ENCODE measurements around the gene SPOP. TPM values are rescaled to one million over a fixed set of nuclear protein-coding genes. Genes with fewer than 3 reads are reported as not detected.

The SPOP gene
- total RNA-seq, 8 experiments from 2014 or later = 39.4 to 61.7 (median 45.4) TPM

DNA sequence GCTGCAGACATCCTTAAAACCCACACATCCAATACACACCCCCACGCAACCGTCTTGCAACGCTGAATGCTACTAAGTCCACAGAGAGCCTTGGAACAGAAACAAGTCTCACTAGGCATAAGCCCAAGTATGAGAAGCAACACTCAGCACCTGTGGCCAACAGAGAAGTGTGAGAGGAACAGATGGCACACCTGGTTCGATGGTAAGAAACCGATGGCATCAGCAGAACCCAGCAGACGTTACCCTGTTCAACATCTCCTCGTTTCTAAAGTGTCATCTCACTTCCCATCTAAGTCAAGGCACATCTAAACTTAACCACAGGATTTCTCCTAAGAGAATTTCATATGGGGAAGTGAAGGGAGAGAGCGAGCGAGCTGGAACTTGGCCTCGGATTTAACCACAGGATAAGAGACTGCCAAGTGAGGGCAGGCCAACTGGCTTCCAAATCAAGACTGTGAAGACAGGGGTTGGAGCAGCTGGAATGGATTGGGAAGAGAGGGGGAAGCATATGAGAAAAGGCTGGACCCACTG, 61.2 kb downstream of the SPOP start:
- in situ Hi-C loops (cut with MboI; ENCODE audit: low pct_unique_long_range_greater_than_20kb in 2 of 9, low sequenced_read_pairs in 9 of 9, unreplicated experiment in 9 of 9) = no loop called here
- ATAC-seq (replicated peaks in 6 of 8) = no peak

DNA sequence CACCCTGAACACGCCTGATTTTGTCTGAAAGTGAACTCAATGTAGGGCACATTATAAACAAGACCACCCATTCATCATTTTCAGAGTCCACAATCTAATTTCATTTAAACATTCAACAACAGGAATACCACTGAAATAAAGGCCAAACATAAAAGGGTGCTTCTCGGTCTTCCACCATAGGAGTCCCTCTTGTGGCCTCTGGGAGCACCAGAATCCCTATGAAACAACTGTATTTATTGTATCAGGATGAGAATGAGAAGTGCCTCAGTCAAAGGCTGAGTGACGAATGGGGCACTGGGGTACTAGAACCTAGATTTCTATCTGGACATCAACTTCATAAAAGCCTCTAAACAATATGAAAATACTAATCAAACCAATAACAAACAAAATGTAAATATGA, 61.8 kb downstream of the SPOP start:
- no peaks in the 10 kb centered on the region for H3K4me1 ChIP-seq (replicated peaks in 1 of 2)
- no peak overlapping the region for H3K4me3 ChIP-seq
- no peak for ATAC-seq (replicated peaks in 6 of 8)
- H3K27ac ChIP-seq = no peak overlapping the region
- 33 to 100% (median 76%) methylated on average over 1 to 3 of the region's 3 CpGs; no CpG with 5 or more reads in 1 of the 10 experiments for WGBS, 10 experiments
- in situ Hi-C loops (cut with MboI; ENCODE audit: low pct_unique_long_range_greater_than_20kb in 2 of 9, low sequenced_read_pairs in 9 of 9, unreplicated experiment in 9 of 9) = no loop called here

More for the DNA sequence above, 61.2 kb downstream of the SPOP start:
- H3K4me3 ChIP-seq = no peak overlapping the region
- H3K4me1 ChIP-seq (replicated peaks in 1 of 2) = no peaks in the 10 kb centered on the region
- 34 to 100% (median 90%) methylated on average over 3 to 9 of the region's 10 CpGs; no CpG with 5 or more reads in 2 of the 10 experiments for WGBS, 10 experiments
- H3K27ac ChIP-seq = no peak overlapping the region

DNA sequence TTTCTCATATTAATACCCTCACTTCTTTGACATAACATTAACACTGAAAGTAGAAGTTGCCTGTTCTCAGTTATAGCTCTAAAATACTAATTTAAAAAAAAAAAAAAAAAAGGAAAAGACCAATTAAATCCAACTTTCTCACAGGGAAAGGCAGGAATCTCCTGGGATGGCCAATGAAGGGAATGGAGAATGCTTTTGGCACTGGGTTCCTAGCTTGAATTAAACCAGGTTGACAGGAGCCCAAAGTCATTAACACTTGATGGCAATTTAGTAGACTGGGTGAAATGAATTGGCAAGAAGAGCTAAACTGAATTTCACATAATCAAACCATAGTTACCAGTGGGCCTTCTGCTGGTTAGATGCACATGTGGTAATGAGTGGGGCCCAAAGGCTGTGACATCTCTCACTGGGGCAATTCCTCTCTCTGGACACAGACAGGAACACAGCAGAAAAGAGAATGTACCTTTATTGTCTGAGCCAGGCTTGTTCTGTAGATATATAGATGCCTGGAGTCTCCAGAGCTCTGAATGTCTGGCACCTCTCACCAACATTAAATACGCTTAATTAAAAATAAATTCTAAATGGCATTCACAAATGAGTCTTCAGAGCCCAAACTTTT, 64.6 kb downstream of the SPOP start:
- no peaks in the 10 kb centered on the region for H3K4me1 ChIP-seq (replicated peaks in 1 of 2)
- no peak overlapping the region for H3K27ac ChIP-seq
- no peak for ATAC-seq (replicated peaks in 6 of 8)
- no peak overlapping the region for H3K4me3 ChIP-seq
- in situ Hi-C loops (cut with MboI; ENCODE audit: low pct_unique_long_range_greater_than_20kb in 2 of 9, low sequenced_read_pairs in 9 of 9, unreplicated experiment in 9 of 9) = no loop called here
- 100% methylated on average over 1 of the region's 1 CpG; no CpG with 5 or more reads in 5 of the 10 experiments for WGBS, 10 experiments

DNA sequence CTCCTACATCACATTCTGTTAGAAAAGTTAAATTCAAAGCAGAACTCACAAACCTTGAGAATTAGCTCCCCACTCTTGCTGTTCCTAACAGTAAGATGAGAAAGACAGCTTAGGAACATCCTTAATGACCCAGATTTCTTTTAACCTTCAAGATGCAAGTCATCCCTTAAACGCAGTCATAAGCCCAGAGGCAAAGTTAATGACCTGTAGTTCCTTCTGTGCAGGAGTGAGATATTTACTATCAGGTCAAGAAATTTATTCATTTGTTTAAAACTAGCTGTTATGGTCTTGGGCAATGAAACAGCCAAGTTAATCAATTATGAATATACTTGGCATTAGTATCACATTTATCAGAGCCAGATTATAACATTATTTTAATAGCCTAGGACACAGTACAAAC, 65.2 kb downstream of the SPOP start:
- ATAC-seq (replicated peaks in 6 of 8) = no peak
- H3K4me3 ChIP-seq = no peak overlapping the region
- no peak overlapping the region for H3K27ac ChIP-seq
- in situ Hi-C loops (cut with MboI; ENCODE audit: low pct_unique_long_range_greater_than_20kb in 2 of 9, low sequenced_read_pairs in 9 of 9, unreplicated experiment in 9 of 9) = no loop called here
- WGBS, 10 experiments = 0 to 100% (median 90%) methylated on average over 1 of the region's 1 CpG; no CpG with 5 or more reads in 2 of the 10 experiments
- no peaks in the 10 kb centered on the region for H3K4me1 ChIP-seq (replicated peaks in 1 of 2)

DNA sequence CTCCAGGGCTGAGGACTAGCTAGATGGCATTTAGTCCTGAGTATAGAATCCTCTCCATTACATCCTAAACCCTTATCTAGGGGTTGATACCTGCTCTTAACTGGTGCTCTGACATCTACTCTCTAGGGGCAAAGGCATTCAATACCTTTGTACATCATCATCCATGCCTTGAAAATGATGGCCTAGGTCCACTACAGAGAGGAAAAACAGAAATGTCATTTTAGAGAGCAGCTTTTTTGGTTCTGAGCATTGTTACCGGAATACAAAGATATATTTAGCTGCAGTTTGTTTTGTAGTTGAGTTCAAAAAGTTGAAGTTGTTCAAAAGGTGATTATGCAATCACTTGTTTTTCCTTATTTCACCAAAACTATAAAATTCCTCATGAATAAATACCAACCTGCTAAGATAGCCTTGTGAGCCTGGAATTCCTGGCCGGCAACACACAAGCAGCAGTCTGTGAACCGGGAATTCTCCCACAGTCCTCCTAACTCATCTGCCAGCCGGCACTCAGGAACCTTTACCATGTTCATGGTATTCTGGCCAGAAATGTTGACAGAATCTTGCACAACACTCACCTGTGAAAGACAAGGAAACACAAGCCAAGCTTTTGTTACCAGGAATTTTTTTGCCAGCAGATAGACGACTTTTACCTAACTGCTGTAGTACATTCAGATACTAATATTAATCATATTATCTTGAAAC, 66.9 kb downstream of the SPOP start:
- H3K27ac ChIP-seq = no peak overlapping the region
- WGBS, 10 experiments = 81 to 100% (median 94%) methylated on average over 1 to 5 of the region's 5 CpGs
- no peak overlapping the region for H3K4me3 ChIP-seq
- in situ Hi-C loops (cut with MboI; ENCODE audit: low pct_unique_long_range_greater_than_20kb in 2 of 9, low sequenced_read_pairs in 9 of 9, unreplicated experiment in 9 of 9) = no loop called here
- no peak for ATAC-seq (replicated peaks in 6 of 8)
- H3K4me1 ChIP-seq (replicated peaks in 1 of 2) = no peaks in the 10 kb centered on the region

DNA sequence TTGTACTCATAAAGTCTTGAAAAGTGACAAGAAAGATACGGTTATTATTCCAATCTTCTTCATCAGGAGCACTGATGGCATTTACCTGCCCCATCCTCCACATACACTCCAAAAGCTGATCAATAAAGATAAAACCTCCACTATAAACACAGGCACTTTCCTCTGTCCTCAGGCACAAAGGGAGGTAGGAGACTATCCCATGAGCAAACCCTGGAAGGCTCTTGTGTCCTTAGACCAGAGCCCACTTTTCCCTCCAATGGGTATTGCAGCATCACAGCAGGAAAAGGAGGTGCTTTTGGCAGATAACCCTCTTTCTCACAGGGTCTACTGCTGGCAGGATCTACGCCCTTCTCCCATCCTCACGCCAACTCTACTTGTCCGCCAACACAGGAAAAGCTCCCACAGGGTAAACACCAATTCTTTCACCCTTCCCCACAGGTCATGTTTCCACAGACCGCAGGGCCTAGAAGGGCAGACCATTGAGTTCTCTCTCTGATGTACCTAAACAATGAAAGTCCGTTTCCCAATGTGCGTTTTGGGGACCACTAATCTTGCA, 73.5 kb downstream of the SPOP start:
- in situ Hi-C loops (cut with MboI; ENCODE audit: low pct_unique_long_range_greater_than_20kb in 2 of 9, low sequenced_read_pairs in 9 of 9, unreplicated experiment in 9 of 9) = no loop called here
- Histone ChIP-seq H3K4me1 (replicated peaks in 1 of 2) (no peaks in the 10 kb centered on the region), H3K27ac (no peak overlapping the region), H3K4me3 (no peak overlapping the region)
- 84 to 100% (median 94%) methylated on average over 1 to 7 of the region's 7 CpGs for WGBS, 10 experiments
- ATAC-seq (replicated peaks in 6 of 8) = no peak

DNA sequence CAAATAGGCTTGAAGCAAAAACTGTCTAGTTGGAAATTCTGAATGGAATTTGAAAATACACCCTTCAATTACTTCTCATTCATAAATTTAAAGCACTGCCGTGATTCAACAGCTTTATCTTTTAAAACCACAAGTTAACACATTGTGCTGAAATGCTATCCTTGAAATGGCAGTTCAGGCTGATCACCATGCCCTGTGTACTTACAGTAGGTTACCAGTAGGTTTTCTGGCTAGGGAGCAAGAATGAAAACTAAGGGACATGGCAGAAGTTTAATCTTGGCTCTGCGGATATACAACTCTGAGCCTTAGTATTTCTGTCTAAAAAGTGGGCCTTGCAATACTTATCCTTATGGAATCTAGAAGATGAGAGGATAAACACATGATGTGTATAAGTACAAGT, 74.2 kb downstream of the SPOP start:
- 40 to 100% (median 93%) methylated on average over 1 to 2 of the region's 2 CpGs; no CpG with 5 or more reads in 1 of the 10 experiments for WGBS, 10 experiments
- no peak overlapping the region for H3K4me3 ChIP-seq
- H3K4me1 ChIP-seq (replicated peaks in 1 of 2) = no peaks in the 10 kb centered on the region
- no peak overlapping the region for H3K27ac ChIP-seq
- peak in 1 of 8 experiments; percentile 17 for ATAC-seq (replicated peaks in 6 of 8)
- in situ Hi-C loops (cut with MboI; ENCODE audit: low pct_unique_long_range_greater_than_20kb in 2 of 9, low sequenced_read_pairs in 9 of 9, unreplicated experiment in 9 of 9) = no loop called here

DNA sequence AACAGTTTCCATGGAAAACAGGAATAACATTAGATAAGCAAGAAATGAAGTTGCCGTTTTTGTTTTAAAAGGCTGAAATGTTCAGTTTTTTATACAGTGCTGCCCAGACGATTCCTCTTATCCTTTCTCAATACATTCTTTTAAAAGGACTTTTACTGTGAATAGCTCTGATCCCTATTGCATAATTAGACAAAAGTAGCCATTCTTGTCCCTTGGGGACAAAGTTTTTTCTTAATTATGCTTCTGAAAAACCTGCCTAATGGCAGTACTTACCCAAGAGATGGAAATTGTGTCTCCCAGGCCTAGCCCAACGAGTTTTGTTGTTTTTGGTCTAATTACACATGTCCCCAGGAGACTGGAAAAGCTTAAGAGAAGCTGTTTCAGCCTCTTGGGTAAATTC, 74.7 kb downstream of the SPOP start:
- Histone ChIP-seq H3K4me1 (replicated peaks in 1 of 2) (no peaks in the 10 kb centered on the region), H3K27ac (no peak overlapping the region), H3K4me3 (no peak overlapping the region)
- ATAC-seq (replicated peaks in 6 of 8) = no peak
- 14 to 100% (median 60%) methylated on average over 1 to 3 of the region's 3 CpGs; no CpG with 5 or more reads in 1 of the 10 experiments for WGBS, 10 experiments
- in situ Hi-C loops (cut with MboI; ENCODE audit: low pct_unique_long_range_greater_than_20kb in 2 of 9, low sequenced_read_pairs in 9 of 9, unreplicated experiment in 9 of 9) = no loop called here

DNA sequence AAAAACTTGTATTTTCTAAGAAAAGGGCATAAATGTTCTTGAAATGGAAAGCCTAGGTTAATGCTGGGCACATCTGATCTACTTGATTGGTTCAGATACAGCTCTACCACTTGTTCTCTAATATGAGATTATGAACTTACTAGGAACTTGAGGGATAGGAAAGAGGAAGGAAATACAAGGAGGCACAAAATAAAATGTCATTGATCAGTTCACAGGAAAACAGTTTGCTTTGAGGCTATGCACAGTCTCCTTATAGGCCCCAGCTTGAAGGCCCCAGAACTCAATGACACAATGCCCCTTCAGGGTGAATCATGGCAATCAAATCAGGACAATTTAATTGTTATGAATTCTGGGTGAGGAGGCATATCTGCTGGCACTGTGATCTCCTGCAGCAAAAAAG, 75.1 kb downstream of the SPOP start:
- in situ Hi-C loops (cut with MboI; ENCODE audit: low pct_unique_long_range_greater_than_20kb in 2 of 9, low sequenced_read_pairs in 9 of 9, unreplicated experiment in 9 of 9) = no loop called here
- Histone ChIP-seq H3K27ac (no peak overlapping the region), H3K4me1 (replicated peaks in 1 of 2) (no peaks in the 10 kb centered on the region), H3K4me3 (no peak overlapping the region)
- no peak for ATAC-seq (replicated peaks in 6 of 8)

DNA sequence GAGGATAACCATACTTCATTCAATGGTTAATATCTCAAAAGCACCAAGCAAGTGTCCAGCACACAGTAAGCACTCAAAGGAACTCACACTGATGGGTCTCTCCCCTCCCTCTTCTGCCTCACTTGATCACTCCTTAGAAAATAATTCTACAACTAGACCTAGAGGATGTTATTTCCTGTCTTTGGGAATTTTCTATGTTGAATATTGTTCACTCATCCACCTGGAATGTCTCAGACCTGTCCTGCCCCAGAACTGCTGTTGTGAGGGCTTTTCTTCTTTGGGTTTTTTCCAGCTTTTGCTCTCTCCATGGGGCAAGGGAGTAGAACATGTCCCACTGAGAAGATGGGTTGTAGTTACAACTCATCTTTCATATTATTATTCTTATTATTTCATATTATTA, 76.9 kb downstream of the SPOP start:
- Histone ChIP-seq H3K4me3 (no peak overlapping the region), H3K4me1 (replicated peaks in 1 of 2) (no peaks in the 10 kb centered on the region), H3K27ac (no peak overlapping the region)
- in situ Hi-C loops (cut with MboI; ENCODE audit: low pct_unique_long_range_greater_than_20kb in 2 of 9, low sequenced_read_pairs in 9 of 9, unreplicated experiment in 9 of 9) = no loop called here
- no peak for ATAC-seq (replicated peaks in 6 of 8)

DNA sequence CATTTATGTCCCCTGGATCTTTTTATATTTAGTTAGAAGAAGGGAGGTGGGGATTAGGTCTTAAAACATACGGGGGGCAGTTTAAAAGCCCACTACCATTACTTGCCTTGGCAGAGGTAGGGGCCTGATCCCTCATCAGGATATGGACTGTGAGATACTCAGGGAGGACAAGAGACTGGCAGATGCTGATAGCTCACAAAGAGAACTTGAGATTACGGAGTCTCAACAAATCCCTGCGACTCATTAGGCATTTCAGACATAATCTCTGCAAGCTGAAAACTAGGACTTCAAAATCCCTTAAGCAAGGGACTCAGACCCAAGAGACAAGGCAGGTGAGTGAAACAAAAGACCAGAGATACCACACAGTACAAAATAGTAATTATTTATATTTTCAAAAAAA, 79.0 kb downstream of the SPOP start:
- Histone ChIP-seq H3K4me1 (replicated peaks in 1 of 2) (no peaks in the 10 kb centered on the region), H3K4me3 (no peak overlapping the region), H3K27ac (no peak overlapping the region)
- no peak for ATAC-seq (replicated peaks in 6 of 8)
- in situ Hi-C loops (cut with MboI; ENCODE audit: low pct_unique_long_range_greater_than_20kb in 2 of 9, low sequenced_read_pairs in 9 of 9, unreplicated experiment in 9 of 9) = no loop called here
- 86 to 100% (median 100%) methylated on average over 1 to 3 of the region's 3 CpGs; no CpG with 5 or more reads in 3 of the 10 experiments for WGBS, 10 experiments

DNA sequence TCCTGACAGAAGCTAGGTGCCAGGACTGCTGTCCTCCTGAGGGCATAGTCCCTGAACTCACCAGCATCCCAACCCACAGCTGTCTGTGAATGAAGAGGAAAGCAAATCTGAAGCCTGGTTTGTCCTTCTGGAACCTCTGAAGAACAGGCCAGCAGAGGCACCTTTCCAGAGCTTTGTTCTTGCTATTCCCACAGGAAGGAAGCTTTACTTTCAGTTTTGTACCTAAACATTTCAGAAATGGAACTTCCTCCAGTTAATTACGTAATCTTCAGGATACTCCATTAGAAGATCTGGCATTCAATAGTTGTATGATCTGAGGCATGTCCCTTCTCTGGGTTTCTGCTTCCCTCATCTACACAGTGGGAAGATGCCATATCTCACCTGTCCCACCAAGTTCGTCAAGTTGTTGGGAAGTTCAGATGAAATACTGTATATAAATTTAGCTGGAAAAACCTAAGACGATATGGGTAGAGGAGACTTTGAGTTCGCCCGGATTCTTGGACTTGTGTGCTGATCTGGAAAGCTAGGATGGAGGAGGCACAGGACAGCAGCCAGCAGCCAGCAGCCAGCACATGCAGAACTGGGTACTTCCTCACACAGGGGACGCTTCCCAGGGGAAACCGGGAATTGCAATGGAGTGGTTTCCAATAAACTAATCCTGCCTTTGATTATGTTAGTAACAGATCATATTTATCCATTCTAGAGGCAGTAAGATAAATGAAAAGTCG, 79.8 kb downstream of the SPOP start:
- Histone ChIP-seq H3K4me3 (no peak overlapping the region), H3K27ac (no peak overlapping the region), H3K4me1 (replicated peaks in 1 of 2) (no peaks in the 10 kb centered on the region)
- 67 to 100% (median 91%) methylated on average over 1 to 8 of the region's 8 CpGs for WGBS, 10 experiments
- no peak for ATAC-seq (replicated peaks in 6 of 8)
- in situ Hi-C loops (cut with MboI; ENCODE audit: low pct_unique_long_range_greater_than_20kb in 2 of 9, low sequenced_read_pairs in 9 of 9, unreplicated experiment in 9 of 9) = no loop called here

DNA sequence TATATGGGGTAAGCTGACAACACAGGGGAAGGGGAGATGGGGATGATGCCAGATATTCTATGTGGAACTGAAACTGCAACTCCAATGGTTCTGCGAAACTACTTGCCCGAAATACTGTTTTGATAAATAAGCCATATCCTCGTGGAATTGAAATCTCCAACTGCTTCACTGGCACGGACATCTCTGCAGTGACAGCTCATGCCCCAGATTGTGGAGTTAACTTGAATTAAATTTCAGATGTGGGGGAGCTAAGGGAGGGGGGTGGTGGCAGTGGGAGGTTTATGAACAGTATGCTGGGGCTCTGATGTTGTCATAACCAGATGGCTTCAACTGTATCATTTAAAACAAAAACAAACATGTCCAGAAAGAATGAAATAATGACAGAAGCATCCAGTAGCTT, 80.5 kb downstream of the SPOP start:
- in situ Hi-C loops (cut with MboI; ENCODE audit: low pct_unique_long_range_greater_than_20kb in 2 of 9, low sequenced_read_pairs in 9 of 9, unreplicated experiment in 9 of 9) = no loop called here
- H3K27ac ChIP-seq = no peak overlapping the region
- no peak for ATAC-seq (replicated peaks in 6 of 8)
- H3K4me3 ChIP-seq = no peak overlapping the region
- no peaks in the 10 kb centered on the region for H3K4me1 ChIP-seq (replicated peaks in 1 of 2)
- 92 to 100% (median 95%) methylated on average over 1 to 4 of the region's 4 CpGs; no CpG with 5 or more reads in 5 of the 10 experiments for WGBS, 10 experiments
